ENCODE measurements around the gene KIF26B.

Gene KIF26B

GRCh38 chr1:245131026-245131393 is 23.8 kb upstream of the KIF26B start:
- no peak for TF ChIP-seq CTCF (IDR thresholded peaks at IDR 0.05; ENCODE audit: low read depth, low read length)
- no peak overlapping the region for H3K4me3 ChIP-seq (replicated peaks in 1 of 2; ENCODE audit: low read depth in 2 of 2, low read length in 2 of 2)
- DNase-seq (ENCODE audit: low read depth in 2 of 2) = no peak

- H3K4me3 ChIP-seq (replicated peaks in 1 of 2; ENCODE audit: low read depth in 2 of 2, low read length in 2 of 2) = no peak overlapping the region
- no peak for TF ChIP-seq CTCF (IDR thresholded peaks at IDR 0.05; ENCODE audit: low read depth, low read length)
- DNase-seq (ENCODE audit: low read depth in 2 of 2) = no peak
Measured at GRCh38 chr1:245132771-245133170, 22.0 kb upstream of the KIF26B start.

- H3K4me3 ChIP-seq (replicated peaks in 1 of 2; ENCODE audit: low read depth in 2 of 2, low read length in 2 of 2) = no peak overlapping the region
- TF ChIP-seq CTCF (IDR thresholded peaks at IDR 0.05; ENCODE audit: low read depth, low read length) = no peak
- no peak for DNase-seq (ENCODE audit: low read depth in 2 of 2)
Measured at GRCh38 chr1:245133995-245134715, 20.6 kb upstream of the KIF26B start.

- TF ChIP-seq CTCF (IDR thresholded peaks at IDR 0.05; ENCODE audit: low read depth, low read length) = no peak
- DNase-seq (ENCODE audit: low read depth in 2 of 2) = no peak
- H3K4me3 ChIP-seq (replicated peaks in 1 of 2; ENCODE audit: low read depth in 2 of 2, low read length in 2 of 2) = no peak overlapping the region
Measured at GRCh38 chr1:245142171-245142798, 12.5 kb upstream of the KIF26B start.

- TF ChIP-seq CTCF (IDR thresholded peaks at IDR 0.05; ENCODE audit: low read depth, low read length) = no peak
- DNase-seq (ENCODE audit: low read depth in 2 of 2) = no peak
- no peak overlapping the region for H3K4me3 ChIP-seq (replicated peaks in 1 of 2; ENCODE audit: low read depth in 2 of 2, low read length in 2 of 2)
Measured at GRCh38 chr1:245142976-245143375, 11.8 kb upstream of the KIF26B start.

GRCh38 chr1:245143849-245144248 is 10.9 kb upstream of the KIF26B start:
- no peak for TF ChIP-seq CTCF (IDR thresholded peaks at IDR 0.05; ENCODE audit: low read depth, low read length)
- H3K4me3 ChIP-seq (replicated peaks in 1 of 2; ENCODE audit: low read depth in 2 of 2, low read length in 2 of 2) = no peak overlapping the region
- no peak for DNase-seq (ENCODE audit: low read depth in 2 of 2)
